SK-N-SH (cell line): Measurements from ENCODE around the gene URM1.

Source experiments
- CTCF ChIP-seq: fragments of 200-600 bp; sonication (generic); IDR thresholded peaks from 2 replicates; pipeline ENCODE4 v1.6.1; 2017; ENCODE audit warnings: antibody characterized with exemption, mild to moderate bottlenecking, moderate library complexity
- ELF1 ChIP-seq: IDR thresholded peaks from 2 replicates; pipeline ENCODE4 v1.4.0; 2012
- EP300 ChIP-seq, 2 experiments: IDR thresholded peaks; 2 replicates each; pipeline versions ENCODE4 v1.4.0 to v1.6.1; 2012; ENCODE audit warnings: borderline replicate concordance in 1 of 2, low read depth in 1 of 2, low read length in 1 of 2
- RFX5 ChIP-seq: IDR thresholded peaks from 2 replicates; pipeline ENCODE4 v1.6.1; 2012; ENCODE audit warnings: mild to moderate bottlenecking, improper control_type of control experiment, low read length
- RXRA ChIP-seq: IDR thresholded peaks from 2 replicates; pipeline ENCODE4 v1.4.0; 2012; ENCODE audit warnings: low read depth, mild to moderate bottlenecking, borderline replicate concordance
- ZBTB33 ChIP-seq: IDR thresholded peaks from 2 replicates; pipeline ENCODE4 v1.4.0; 2012; ENCODE audit warnings: low read depth, borderline replicate concordance
- TF ChIP-seq, protein P1 (sequence below): IDR thresholded peaks from 2 replicates; pipeline ENCODE4 v1.4.0; 2012; ENCODE audit warnings: low read depth
- TF ChIP-seq, protein P2 (sequence below): fragments of 150-350 bp; IDR thresholded peaks from 2 replicates; pipeline ENCODE4 v1.6.1; 2017; ENCODE audit warnings: antibody characterized with exemption, low read length, low read depth, borderline replicate concordance

DNA sequence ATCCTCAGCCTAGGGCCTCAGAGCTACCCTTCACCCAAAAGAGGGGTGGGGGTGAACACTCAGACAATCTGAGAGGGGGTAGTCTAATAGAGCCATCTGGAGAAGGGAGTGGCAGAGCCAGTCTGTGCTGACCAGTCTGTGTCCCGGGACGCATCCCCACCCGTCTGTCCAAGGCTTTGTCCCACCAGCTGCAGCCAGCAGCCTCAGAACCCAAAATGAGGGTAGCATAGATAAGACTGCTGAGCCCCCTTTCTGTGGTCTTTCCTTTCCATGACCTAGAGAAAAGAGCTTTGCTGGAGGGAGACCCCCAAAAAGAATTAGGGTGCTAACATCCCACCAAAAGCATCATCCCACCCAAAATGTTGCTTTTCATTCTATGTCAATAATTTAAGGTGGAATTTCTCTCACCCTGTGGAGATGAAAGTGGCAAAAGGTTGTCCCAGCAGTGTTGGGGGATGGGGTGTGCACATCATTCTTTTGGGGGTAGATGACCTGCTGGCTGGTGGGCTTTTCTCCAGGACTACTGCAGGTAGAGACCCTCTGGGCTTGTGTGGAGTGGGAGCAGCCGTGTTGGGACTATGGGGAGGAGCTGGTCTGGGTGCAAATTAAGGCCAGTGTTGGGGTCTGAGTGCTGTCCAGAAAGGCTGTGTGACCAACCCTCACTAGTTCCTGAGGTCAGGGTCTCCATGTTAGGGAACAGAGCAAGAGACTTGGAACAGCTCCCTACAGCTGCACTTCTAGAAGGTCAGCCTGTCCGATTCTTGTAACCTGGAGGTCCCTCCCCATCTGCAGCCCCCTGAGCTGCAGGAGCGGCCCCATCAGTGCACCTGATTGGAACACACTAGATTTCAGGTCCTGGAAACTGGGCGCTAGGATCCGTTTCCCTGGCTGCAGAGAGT, 19.9 kb downstream of the URM1 start:
- TF ChIP-seq, protein P1, sequence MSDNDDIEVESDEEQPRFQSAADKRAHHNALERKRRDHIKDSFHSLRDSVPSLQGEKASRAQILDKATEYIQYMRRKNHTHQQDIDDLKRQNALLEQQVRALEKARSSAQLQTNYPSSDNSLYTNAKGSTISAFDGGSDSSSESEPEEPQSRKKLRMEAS = no peak
- TF ChIP-seq RFX5 (no peak), RXRA (no peak), ZBTB33 (no peak), CTCF (no peak), ELF1 (no peak), EP300 (IDR thresholded peaks at IDR 0.05; ENCODE audit: borderline replicate concordance in 1 of 2, low read depth in 1 of 2, low read length in 1 of 2) (no peak)
- TF ChIP-seq, protein P2, sequence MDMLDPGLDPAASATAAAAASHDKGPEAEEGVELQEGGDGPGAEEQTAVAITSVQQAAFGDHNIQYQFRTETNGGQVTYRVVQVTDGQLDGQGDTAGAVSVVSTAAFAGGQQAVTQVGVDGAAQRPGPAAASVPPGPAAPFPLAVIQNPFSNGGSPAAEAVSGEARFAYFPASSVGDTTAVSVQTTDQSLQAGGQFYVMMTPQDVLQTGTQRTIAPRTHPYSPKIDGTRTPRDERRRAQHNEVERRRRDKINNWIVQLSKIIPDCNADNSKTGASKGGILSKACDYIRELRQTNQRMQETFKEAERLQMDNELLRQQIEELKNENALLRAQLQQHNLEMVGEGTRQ = no peak
